Kidney glomerular epithelial cell (primary cell): ENCODE data around the gene CD79A.

Experiments used
- DNase-seq: peaks from one replicate; lab custom pipeline; 2025; lab: John Stamatoyannopoulos, UW

The CD79A gene

DNA sequence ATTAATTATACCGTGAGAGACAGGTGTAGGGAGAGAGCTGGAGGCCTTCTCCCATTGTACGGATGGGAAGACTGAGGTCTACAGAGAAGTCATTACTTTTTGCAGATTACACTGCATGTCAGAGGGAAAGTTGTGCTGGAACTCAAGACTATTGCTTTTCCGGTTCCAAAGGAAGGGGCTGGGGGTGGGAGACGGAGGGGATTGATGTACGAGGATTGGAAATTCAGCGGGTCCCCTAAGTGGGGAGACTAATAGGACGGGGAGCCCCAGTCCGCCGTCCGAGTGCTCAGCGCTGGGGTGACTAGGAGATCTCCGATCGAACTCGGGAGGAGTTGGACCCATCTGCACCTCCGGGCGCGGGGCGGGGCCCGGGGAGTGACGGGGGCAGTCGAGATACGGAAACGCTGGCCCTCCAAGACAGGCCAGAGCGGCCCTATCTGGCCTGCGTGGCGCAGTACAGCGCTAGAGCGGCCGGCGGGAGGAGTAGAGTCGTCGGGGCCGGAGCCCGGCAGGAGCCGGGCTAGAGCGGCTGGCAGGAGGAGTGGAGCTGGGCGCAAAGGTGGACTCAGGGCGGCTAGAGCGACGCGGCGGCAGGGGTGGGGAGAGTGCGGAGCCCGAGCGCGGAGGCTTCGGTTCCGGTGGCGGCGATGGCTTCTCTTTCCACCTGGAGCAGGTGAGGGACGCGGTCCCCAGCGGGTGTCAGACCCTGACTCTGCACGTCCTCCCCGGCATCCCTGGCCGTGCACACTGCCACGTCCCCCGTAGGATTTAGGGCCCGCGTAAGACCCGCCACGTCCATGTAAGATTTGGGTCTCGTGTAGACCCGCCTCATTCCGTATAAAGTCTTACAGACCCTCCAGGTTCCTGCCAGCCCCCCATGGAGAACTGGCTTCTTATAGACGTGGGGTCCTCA lies 7.0 kb downstream of the CD79A start:
- DNase-seq = peak; percentile 93

GRCh38 chr19:41886761-41887710 lies 10.0 kb downstream of the CD79A start:
- no peak for DNase-seq

DNA sequence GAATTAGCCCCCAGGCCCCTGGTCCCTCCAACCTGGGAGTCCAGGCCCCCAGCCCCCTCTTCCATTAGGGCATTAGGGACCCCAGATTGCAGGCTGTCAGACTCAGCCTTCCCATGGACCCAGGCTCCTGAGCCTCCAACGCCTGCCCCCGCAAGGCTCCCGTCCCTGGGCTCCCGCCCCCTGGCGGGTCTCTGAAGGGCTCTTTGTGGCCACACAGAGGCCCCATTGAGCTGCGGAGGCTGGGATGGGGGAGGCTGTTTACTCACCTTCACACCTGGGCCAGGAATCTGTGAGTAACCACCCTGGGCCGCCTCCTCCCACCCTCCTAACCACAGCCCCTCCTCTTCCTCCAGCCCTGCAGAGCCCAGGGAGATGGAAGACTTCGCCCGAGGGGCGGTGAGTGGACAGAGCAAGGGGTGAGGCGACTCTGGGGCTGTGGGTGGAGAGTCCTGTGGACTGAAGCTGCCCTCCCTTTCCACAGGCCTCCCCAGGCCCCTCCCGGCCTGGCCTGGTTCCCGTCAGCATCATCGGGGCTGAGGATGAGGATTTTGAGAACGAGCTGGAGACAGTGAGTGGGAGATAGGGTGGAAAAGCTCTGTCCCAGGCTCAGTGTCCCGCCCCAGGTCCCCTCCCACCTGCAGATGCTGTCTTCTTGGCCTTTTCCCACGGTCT lies 10.8 kb downstream of the CD79A start:
- peak; percentile 79 for DNase-seq

DNA sequence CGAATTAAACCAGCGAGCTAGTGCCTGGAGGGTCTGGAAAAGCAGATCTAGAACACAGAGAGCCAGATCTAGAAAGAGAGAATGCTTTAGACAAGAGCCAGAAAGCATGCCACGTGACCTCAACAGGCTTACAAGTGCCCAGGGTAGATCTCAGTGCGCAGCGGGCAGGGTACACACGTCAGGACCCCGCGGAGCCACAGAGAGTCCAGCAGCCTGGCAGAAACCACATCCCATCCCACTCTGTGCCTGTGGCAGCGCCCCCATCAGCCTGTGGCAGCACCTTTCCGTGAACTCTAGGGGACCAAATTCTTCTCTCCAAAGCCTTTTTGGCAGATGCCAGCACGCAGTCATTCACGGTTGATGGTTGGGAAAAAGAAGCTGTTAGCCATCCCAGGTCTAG lies 11.8 kb downstream of the CD79A start:
- DNase-seq = no peak

- DNase-seq = no peak
These were observed 12.8 kb downstream of the CD79A start for GRCh38 chr19:41889896-41890295.

DNA sequence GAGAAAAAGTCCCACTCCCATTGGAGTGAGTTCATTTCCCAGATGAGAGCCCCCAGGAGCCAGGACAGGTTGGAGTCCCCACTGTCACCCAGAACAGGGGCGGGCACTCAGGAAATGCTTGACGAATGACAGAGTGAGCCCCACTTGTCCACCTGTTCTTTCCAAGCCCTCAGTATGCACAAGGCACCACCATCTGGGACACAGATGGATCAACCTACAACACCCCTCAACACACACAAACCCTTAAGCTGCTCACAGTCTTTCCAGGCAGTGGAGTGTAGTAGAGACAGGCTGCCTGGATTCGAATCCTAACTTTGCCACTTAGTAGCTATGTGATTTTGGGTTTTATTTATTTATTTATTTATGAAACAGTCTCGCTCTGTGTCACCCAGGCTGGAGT lies 13.9 kb downstream of the CD79A start:
- DNase-seq = no peak

- DNase-seq = no peak
These were observed 15.3 kb downstream of the CD79A start for GRCh38 chr19:41892173-41892902.

DNA sequence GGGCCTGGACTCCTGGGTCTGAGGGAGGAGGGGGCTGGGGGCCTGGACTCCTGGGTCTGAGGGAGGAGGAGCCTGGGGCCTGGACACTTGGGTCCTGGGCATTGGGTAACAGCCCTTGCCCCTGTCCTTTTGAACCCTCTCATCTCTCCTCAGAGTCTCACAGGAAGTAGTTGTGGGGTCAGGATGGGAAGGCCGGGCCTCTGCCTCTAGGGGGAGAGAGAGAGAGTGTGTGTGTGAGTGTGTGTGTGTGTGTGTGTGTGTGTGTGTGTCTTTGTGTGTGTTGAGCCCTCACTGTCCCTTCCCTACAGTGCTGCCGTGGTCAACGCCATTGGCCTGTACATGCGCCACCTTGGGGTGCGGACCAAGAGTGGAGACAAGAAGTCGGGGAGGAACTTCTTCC lies 16.8 kb downstream of the CD79A start:
- DNase-seq = no peak

GRCh38 chr19:41894350-41894749 lies 17.3 kb downstream of the CD79A start:
- DNase-seq = no peak

DNA sequence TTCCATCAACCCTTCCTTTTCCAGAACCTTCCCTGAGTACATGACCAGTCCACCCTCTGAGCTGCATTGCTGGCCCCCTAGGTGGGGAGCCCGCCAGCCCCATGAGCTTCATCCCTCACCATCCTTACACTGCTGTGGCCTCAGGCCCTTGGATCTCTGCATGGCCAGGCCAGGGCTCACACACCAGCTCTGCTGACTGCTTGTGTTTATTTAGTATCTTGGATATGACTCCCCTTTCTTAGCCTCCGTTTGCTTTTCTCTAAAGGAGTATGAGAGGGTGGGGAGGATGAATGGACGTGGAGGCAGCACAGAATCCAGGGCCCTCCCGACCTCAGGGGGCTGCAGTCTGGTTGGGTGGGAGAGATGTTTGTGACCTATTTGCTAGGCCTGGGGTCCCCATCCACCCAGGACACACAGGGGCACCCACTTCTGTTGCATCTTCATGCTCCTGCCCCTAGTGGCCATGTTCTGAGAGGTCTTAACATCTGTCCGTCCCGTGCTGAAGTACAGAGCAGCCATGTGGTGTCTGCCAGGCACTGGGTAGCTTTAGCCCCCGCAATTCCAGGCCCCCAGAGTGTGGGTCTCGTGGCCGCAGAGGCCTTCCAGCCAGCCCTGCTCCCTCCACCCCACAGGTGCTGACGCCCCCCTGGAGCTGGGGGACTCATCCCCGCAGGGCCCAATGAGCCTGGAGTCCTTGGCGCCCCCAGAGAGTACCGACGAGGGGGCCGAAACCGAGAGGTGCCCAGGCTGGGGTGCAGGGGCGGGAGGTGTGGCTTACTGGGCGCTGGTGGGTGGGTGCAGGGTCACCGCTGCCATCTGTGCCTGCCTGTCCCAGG lies 18.9 kb downstream of the CD79A start:
- DNase-seq = no peak

DNA sequence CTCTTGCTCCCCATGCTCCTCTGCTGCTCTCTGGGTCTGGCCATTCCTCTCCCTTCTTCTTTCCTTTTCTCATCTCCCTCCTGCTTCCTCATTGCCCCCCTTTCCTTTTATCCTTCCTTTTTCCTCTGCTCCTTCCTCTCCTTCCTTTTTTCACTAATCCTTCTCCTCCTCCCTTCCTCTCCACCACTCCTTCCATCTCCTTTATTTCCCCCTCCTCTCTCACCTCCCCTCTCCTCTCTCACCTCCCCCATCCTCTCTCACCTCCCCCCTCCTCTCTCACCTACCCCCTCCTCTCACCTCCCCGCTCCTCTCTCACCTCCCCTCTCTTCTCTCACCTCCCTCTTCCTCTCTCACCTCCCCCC lies 19.5 kb downstream of the CD79A start:
- no peak for DNase-seq

DNA sequence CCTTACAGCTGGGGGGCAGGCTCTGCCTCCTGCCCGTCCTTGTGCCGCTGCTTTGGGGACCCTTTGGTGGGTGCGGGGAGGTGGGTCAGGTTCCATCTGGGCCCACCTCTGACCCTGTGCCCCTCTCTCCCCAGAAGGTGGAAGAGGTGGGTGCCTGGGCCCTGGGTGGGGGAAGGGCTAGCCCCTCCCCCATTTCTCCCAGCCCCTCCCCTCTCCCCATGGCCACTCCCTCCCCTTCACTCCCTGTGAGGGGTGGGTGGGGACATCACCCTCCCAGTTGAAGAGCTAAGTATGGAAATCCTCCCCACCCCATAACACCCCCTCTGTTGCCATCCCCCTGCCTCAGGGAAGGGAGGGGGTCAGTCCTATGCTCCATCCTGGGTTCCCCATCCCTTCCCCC lies 20.1 kb downstream of the CD79A start:
- no peak for DNase-seq

DNA sequence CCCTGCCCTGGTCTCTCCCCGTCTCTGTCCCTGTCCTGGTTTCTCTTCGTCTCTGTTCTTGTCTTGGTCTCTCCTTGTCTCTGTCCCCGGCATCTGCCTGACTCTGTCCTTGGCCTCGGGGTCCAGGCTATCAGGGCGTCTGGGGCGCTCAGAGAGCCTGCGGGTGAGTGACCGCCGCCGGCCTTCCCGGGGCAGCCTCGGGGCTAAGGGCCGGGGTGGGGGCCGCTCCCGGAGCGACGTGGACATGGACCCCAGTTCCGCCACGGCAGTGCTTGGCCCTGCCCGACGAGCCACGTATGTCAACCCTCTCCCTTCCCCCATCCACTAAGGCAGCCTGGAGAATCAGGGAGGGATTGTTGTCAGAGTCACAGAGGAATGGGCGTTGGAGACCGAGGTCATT lies 20.7 kb downstream of the CD79A start:
- DNase-seq = no peak

- DNase-seq = no peak
These were observed 21.2 kb downstream of the CD79A start for GRCh38 chr19:41898235-41898634.

DNA sequence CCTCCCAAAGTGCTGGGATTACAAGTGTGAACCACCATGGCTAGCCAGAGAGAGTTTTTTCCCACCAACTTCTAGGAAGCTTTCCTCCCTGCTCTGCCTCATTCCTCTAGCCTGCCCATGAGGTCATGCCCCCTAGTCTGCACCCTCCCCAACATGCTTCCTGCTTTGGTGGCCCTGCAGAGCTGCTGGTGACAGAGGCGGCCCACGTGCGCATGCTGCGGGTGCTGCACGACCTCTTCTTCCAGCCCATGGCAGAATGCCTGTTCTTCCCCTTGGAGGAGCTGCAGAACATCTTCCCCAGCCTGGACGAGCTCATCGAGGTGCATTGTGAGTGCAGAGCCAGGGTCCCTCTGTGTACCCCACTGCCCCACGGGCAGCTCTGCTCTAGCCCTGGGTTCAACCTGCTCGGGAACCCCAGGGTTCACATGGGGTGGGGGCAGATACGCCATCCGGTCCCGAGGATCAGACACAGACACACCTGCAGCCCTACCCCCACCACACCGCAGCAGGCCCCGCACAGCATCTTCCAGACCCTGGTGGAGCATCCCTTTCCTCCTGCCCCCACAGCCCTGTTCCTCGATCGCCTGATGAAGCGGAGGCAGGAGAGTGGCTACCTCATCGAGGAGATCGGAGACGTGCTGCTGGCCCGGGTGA lies 24.8 kb downstream of the CD79A start:
- DNase-seq = no peak

- DNase-seq = no peak
These were observed 25.5 kb downstream of the CD79A start for GRCh38 chr19:41902594-41902993.

GRCh38 chr19:41903193-41903953 lies 26.3 kb downstream of the CD79A start:
- no peak for DNase-seq

DNA sequence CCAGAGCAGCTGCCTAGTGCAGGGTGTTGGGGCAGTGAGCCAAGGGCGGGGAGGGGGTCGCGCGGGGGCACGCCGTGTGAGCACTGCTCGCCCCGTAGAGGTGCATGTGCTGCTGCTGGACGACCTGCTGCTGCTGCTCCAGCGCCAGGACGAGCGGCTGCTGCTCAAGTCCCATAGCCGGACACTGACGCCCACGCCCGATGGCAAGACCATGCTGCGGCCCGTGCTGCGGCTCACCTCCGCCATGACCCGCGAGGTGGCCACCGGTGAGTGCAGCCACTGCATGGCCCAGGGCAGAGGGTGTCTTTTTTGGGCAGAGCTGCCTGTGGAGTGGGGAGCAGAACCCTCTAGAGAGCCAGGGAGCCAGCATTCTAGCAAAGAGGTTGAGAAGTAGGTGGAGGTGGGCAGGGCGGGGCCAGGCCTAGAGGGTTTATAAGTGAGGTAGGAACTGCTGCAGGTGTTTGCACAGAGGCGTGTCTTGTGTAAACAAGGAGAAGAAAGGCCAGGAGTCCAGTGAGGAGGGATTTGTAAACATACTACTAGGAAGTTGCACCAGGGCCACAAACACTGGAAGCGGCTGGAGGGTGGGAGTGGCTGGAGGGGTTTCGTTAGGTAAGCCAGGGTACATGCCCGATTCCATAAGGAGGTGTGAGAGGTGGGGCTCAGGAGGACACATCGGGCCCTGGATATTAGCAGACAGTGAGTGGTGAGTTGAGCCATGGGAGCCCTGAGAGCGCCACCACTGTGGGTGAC lies 27.2 kb downstream of the CD79A start:
- DNase-seq = no peak
